H1 (cell line): ENCODE results near the gene HOOK1. TPM values are rescaled to one million over a fixed set of nuclear protein-coding genes. Genes with fewer than 3 reads are reported as not detected.

Experiments used
- SAP30 ChIP-seq: fragments of 300-600 bp; sonication (generic); IDR thresholded peaks from 2 replicates; pipeline ENCODE4 v1.7.1; 2012; ENCODE audit warnings: low read length, moderate library complexity, mild to moderate bottlenecking, inconsistent platforms; ENCODE audit not compliant: insufficient read depth, insufficient replicate concordance
- polyA plus RNA-seq, 7 experiments: library from polyadenylated mRNA; depleted of rRNA in 3 of 7; stranded (reverse) in 5 of 7; unstranded in 2 of 7; fragments of >200 nt in 5 of 7; fragments of 200-250 nt in 2 of 7; gene quantifications; 1 replicate in 5 of 7; 2 replicates in 1 of 7; 4 replicates in 1 of 7; pipeline versions ENCODE4 v1.2.1 to v1.2.3, GENCODE V29; 2011 to 2013; ENCODE audit warnings: missing spikeins in 2 of 7, mixed read lengths in 2 of 7
- total RNA-seq: library from RNA; stranded (reverse); fragmentation: NEBNext Ultra II Directional; extraction: Animal tissue kit (Norgen Biotek cat#: 25700); gene quantifications from 2 replicates; pipeline ENCODE4 v1.2.1, GENCODE V29; 2021

HOOK1 gene
- total and polyA plus RNA-seq, 2 of the 8 experiments (the other 6 are each of a cell fraction or from before 2014, with no cell fraction given) = 5.6 to 34.5 TPM

DNA sequence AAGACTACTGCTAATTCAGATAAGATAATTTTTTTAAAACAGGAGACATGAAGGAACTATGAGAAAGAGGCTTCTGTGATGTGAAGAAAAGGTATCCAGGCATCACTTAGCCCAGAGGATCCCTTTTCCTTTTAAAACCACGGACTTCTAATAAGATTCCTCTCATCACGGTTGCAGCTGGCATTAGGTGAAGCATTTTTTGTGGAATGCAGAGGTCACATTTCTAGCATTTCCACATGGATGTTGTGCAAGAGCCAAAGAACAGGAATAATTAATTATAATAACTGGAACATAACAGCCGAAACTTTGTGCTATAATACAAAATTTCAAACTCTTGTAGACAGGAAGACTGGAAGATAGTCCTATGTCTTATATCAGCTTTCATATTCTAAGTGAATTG lies 84.2 kb downstream of the HOOK1 start (continued):
- no peak for TF ChIP-seq SAP30
